ENCODE data around the gene MAP3K5. TPM values are rescaled to one million over a fixed set of nuclear protein-coding genes. Genes with fewer than 3 reads are reported as not detected.

MAP3K5 gene
- total RNA-seq, 1 donor from 2014 or later: 4.7 TPM

DNA sequence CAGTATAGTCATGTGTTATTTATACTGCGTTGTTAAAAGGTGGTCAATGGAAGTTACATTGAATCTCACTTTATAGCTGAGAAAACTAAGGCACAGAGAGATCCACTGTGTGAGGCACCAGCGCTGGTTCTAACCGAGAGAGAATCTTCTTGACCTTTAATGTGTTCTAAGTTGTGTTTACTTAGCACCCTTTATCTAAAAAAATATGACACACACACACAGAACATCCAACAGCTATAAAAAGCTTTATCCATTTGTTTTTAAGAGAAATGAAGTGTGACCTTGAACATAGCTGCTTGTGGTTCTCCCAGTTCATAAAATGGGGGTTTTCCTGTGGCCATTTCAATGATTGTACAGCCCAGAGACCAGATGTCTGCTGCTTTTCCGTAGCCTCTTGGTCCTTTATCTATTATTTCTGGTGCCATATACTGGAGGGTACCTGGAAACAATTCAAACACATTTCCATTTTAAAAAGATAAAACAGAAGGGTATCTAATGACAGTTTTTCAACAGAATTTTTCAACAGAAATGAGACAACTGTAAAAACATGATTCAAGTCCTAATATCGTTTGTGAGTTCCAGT lies 187.3 kb downstream of the MAP3K5 start:
- no peak overlapping the region for H3K4me3 Mint-ChIP-seq
- no peak for DNase-seq (ENCODE audit: extremely low spot score, unreplicated experiment)
- peaks cover 5% of the 10 kb centered on the region for H3K36me3 Mint-ChIP-seq
- H3K4me1 Mint-ChIP-seq (ENCODE audit: unreplicated experiment): peaks cover 10% of the 10 kb centered on the region
- H3K27ac Mint-ChIP-seq: no peak overlapping the region
- TF ChIP-seq, protein P1, sequence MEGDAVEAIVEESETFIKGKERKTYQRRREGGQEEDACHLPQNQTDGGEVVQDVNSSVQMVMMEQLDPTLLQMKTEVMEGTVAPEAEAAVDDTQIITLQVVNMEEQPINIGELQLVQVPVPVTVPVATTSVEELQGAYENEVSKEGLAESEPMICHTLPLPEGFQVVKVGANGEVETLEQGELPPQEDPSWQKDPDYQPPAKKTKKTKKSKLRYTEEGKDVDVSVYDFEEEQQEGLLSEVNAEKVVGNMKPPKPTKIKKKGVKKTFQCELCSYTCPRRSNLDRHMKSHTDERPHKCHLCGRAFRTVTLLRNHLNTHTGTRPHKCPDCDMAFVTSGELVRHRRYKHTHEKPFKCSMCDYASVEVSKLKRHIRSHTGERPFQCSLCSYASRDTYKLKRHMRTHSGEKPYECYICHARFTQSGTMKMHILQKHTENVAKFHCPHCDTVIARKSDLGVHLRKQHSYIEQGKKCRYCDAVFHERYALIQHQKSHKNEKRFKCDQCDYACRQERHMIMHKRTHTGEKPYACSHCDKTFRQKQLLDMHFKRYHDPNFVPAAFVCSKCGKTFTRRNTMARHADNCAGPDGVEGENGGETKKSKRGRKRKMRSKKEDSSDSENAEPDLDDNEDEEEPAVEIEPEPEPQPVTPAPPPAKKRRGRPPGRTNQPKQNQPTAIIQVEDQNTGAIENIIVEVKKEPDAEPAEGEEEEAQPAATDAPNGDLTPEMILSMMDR (conservative IDR thresholded peaks at IDR 0.05): no peak
- H3K27me3 Mint-ChIP-seq: no peaks in the 10 kb centered on the region
- no peaks in the 10 kb centered on the region for H3K9me3 Mint-ChIP-seq

DNA sequence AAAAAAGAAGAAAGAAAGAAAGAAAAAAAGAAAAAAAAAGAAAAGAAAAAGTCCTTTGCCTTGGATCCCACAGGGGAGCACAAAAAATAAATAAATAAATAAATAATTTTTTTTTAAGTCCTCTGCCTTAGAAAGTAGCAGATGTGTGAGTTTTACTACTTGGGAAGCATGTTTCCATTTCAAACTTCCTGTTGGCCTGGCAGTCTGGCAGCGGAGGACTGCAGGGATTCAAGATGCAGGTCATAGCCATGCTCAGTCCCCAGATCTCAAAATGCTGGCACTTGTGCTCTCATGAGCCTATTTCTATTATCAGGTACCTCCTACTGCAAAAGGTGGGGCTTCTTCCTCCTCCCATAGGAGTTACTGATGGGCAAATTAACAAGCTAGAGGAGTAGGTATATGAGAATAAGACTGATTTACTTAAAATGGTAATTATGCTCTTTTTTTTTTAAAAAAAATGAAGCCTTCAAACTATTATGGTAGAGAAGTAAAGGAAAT lies 187.9 kb downstream of the MAP3K5 start:
- Mint-ChIP-seq H3K4me3 (no peak overlapping the region), H3K4me1 (ENCODE audit: unreplicated experiment) (peaks cover 8% of the 10 kb centered on the region), H3K9me3 (no peaks in the 10 kb centered on the region), H3K36me3 (peaks cover 4% of the 10 kb centered on the region), H3K27me3 (no peaks in the 10 kb centered on the region), H3K27ac (no peak overlapping the region)
- TF ChIP-seq, protein P1 (conservative IDR thresholded peaks at IDR 0.05): no peak
- DNase-seq (ENCODE audit: extremely low spot score, unreplicated experiment): no peak

DNA sequence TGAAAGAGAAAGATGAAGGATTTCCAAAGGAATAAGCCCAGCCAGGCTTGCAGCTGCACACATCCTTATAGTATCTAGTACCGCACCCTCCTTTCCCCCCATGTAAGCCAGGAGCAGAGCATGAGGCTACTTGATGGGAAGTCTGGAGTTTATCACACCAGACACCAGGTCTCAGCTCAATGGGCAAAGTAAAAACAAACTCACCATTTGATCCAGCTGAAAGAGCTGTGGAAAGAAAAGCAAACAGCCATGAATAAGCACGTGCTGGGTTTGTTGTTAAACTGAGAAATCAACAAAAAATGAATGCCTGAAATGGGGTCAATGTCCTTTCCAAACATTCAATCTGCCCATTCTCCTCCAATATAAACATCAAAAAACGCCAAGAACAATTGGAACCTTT lies 191.5 kb downstream of the MAP3K5 start:
- peaks cover 4% of the 10 kb centered on the region for H3K4me1 Mint-ChIP-seq (ENCODE audit: unreplicated experiment)
- TF ChIP-seq, protein P1 (conservative IDR thresholded peaks at IDR 0.05): no peak
- peaks cover 4% of the 10 kb centered on the region for H3K36me3 Mint-ChIP-seq
- H3K4me3 Mint-ChIP-seq: no peak overlapping the region
- no peak overlapping the region for H3K27ac Mint-ChIP-seq
- H3K27me3 Mint-ChIP-seq: no peaks in the 10 kb centered on the region
- no peaks in the 10 kb centered on the region for H3K9me3 Mint-ChIP-seq
- no peak for DNase-seq (ENCODE audit: extremely low spot score, unreplicated experiment)

DNA sequence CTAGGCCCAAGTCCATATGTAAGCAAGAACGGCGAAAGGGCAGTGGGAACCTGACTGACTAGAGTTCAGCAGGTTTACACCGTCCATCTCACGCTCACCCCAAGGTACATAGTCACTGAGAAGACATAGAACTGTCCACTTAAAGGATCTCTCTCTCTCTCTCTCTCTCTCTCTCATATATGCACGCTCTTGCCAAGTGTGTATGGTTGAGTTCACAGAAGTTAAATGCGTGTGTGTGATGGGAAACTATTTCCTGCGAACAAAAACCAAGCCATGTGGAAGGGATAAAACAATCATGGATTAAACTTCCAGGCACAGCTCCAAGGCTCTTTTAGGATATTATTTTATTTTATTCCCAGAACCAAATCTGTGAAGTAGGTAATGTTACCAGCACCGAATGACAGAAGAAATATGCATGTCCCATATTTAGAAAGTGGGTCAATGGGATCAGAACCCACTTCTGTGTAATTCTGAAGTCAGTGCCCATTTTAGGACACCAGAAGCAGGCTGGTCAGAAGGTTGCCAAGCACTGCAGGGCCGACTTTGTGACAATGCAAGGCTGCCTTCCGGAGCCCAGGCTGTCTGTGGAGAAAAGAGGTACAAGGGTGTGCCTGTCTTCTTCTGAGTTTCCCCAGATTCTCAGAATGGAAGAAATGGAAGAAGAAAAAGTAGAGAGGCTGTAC lies 192.8 kb downstream of the MAP3K5 start:
- Mint-ChIP-seq H3K36me3 (no peaks in the 10 kb centered on the region), H3K27ac (no peak overlapping the region), H3K4me3 (no peak overlapping the region), H3K27me3 (no peaks in the 10 kb centered on the region), H3K4me1 (ENCODE audit: unreplicated experiment) (peaks cover 4% of the 10 kb centered on the region), H3K9me3 (no peaks in the 10 kb centered on the region)
- TF ChIP-seq, protein P1 (conservative IDR thresholded peaks at IDR 0.05): no peak
- no peak for DNase-seq (ENCODE audit: extremely low spot score, unreplicated experiment)

DNA sequence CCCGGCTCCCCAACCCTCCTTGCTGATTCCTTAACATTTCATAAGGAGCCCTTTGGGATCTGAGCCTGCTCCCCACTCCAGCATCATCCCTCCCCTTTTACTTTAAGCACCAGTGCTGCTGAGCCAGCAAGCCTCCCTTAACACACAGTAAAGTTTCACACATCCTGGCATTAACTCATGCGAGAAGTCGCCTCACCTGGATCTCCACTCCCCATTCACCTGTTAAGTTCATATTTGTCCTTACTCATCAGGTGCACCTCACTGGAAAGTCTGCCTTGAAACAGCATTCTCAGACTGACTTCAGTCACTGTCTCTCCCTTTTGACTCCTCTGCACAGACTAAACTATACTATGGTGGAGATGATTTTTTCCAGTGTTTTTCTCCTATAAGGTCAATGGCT lies 194.2 kb downstream of the MAP3K5 start:
- Mint-ChIP-seq H3K9me3 (no peaks in the 10 kb centered on the region), H3K27me3 (no peaks in the 10 kb centered on the region), H3K4me1 (ENCODE audit: unreplicated experiment) (peaks cover 4% of the 10 kb centered on the region), H3K27ac (no peak overlapping the region), H3K4me3 (no peak overlapping the region), H3K36me3 (no peaks in the 10 kb centered on the region)
- no peak for DNase-seq (ENCODE audit: extremely low spot score, unreplicated experiment)
- TF ChIP-seq, protein P1 (conservative IDR thresholded peaks at IDR 0.05): no peak

All from type B pancreatic cell (in vitro differentiated cells).